ENCODE results near the gene EHBP1. TPM values are rescaled to one million over a fixed set of nuclear protein-coding genes. Genes with fewer than 3 reads are reported as not detected.

The EHBP1 gene
- total RNA-seq, 4 donors from 2014 or later, result 11.1 to 19.0 (median 15.4) TPM

DNA sequence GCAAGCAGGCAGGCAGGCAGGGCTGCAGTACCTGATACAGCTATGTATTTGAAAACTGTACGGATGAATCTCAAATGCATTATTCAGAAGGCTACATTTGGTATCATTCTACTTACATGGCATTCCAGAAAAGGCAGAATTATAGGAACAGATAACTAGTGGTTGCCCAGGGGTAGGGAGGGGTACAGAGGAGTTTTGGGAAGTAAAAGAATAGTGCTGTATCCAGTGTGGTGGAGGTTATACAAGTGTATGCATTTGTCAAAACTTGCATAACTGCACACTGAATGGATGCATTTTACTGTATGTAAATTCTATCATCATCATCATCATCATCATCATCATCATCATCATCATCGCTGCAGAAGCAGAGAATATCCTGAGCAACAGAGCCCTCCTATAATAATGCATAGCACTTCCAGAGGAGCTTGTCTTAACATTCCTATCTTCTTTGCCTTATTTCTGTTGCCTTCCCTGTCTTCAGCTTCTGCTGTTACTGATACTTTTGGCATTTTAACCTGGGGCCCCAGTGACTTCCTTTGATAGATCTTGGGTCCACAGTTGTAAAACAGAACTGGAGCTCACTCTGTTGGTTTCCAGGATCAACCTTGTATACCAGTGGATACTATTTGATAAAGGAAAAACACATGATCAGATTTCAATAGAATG lies 189.6 kb downstream of the EHBP1 start:
- no peak overlapping the region for H3K27ac ChIP-seq
- H3K4me1 ChIP-seq, result no peaks in the 10 kb centered on the region
- intact Hi-C loops (cut with DNase I; ENCODE audit: low total_unique reads) (no loop called here), in situ Hi-C loops (cut with MboI; ENCODE audit: low sequenced_read_pairs in 4 of 4) (no loop called here)
- H3K4me3 ChIP-seq, result no peak overlapping the region
- TF ChIP-seq, protein P1, sequence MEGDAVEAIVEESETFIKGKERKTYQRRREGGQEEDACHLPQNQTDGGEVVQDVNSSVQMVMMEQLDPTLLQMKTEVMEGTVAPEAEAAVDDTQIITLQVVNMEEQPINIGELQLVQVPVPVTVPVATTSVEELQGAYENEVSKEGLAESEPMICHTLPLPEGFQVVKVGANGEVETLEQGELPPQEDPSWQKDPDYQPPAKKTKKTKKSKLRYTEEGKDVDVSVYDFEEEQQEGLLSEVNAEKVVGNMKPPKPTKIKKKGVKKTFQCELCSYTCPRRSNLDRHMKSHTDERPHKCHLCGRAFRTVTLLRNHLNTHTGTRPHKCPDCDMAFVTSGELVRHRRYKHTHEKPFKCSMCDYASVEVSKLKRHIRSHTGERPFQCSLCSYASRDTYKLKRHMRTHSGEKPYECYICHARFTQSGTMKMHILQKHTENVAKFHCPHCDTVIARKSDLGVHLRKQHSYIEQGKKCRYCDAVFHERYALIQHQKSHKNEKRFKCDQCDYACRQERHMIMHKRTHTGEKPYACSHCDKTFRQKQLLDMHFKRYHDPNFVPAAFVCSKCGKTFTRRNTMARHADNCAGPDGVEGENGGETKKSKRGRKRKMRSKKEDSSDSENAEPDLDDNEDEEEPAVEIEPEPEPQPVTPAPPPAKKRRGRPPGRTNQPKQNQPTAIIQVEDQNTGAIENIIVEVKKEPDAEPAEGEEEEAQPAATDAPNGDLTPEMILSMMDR (IDR thresholded peaks at IDR 0.05 in 4 of 5, conservative IDR thresholded peaks at IDR 0.05 in 1 of 5), result no peak
- TF ChIP-seq POLR2A (IDR thresholded peaks at IDR 0.05), result no peak
- ATAC-seq, result no peak
- DNase-seq, result no peak
- H3K36me3 ChIP-seq, result no peaks in the 10 kb centered on the region
- H3K27me3 ChIP-seq, result no peaks in the 10 kb centered on the region
- H3K9me3 ChIP-seq, result no peaks in the 10 kb centered on the region

DNA sequence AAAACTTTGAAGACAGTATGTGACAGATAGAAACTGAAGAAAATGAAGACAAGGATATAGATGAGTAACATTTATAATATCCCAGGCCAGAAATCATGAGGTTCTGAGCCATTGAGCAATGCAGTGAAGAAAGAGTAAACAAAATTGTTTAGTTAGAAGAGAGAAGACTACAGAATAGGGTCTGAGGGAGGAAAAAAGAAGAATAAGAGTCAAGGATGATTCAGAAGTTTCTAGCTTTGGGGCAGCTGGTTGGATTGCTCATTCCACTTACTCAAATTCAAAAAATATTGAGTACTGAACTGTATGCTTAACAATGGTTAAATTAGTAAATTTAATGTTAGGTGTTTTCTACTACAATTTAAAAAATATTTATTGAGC lies 190.1 kb downstream of the EHBP1 start:
- H3K4me1 ChIP-seq, result no peaks in the 10 kb centered on the region
- H3K27me3 ChIP-seq, result no peaks in the 10 kb centered on the region
- ATAC-seq, result no peak
- in situ Hi-C loops (cut with MboI; ENCODE audit: low sequenced_read_pairs in 4 of 4) (no loop called here), intact Hi-C loops (cut with DNase I; ENCODE audit: low total_unique reads) (no loop called here)
- TF ChIP-seq, protein P1 (IDR thresholded peaks at IDR 0.05 in 4 of 5, conservative IDR thresholded peaks at IDR 0.05 in 1 of 5), result no peak
- no peak for TF ChIP-seq POLR2A (IDR thresholded peaks at IDR 0.05)
- H3K36me3 ChIP-seq, result no peaks in the 10 kb centered on the region
- no peak overlapping the region for H3K4me3 ChIP-seq
- no peak for DNase-seq
- H3K27ac ChIP-seq, result no peak overlapping the region
- H3K9me3 ChIP-seq, result no peaks in the 10 kb centered on the region

DNA sequence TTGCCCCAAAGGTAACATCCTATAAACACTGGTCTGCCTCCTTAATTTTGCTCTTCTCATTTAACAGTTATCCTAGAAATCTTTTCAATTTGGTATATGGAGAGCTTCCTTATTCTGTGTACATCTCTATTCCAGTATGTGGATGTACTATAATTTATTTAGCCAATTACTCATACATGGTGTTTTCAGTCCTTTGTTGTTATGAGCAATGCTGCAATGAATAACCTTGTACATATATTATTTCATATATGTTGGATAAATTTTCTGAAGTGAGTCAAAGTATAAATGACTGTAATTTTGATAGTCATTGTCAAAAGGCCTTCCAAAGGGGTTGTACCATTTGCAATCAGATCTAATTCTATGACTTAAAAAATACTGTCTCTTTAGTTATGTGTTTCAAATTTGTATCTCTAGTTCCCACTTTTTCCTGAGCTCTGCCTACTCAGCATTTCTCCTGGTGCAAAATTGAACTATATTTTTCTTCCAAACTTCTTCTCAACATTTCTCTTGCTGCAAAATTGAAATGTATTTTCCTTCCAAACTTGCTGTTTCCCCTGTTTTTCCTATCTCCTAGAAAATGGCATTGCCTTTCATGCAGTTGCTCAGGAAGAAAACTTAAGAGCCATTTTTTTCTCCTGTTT lies 191.8 kb downstream of the EHBP1 start:
- no peak for DNase-seq
- no peak for ATAC-seq
- intact Hi-C loops (cut with DNase I; ENCODE audit: low total_unique reads) (no loop called here), in situ Hi-C loops (cut with MboI; ENCODE audit: low sequenced_read_pairs in 4 of 4) (no loop called here)
- Histone ChIP-seq H3K4me1 (no peaks in the 10 kb centered on the region), H3K9me3 (no peaks in the 10 kb centered on the region), H3K27me3 (no peaks in the 10 kb centered on the region), H3K4me3 (no peak overlapping the region), H3K27ac (no peak overlapping the region), H3K36me3 (no peaks in the 10 kb centered on the region)
- TF ChIP-seq, protein P1 (IDR thresholded peaks at IDR 0.05 in 4 of 5, conservative IDR thresholded peaks at IDR 0.05 in 1 of 5), result no peak
- TF ChIP-seq POLR2A (IDR thresholded peaks at IDR 0.05), result no peak

DNA sequence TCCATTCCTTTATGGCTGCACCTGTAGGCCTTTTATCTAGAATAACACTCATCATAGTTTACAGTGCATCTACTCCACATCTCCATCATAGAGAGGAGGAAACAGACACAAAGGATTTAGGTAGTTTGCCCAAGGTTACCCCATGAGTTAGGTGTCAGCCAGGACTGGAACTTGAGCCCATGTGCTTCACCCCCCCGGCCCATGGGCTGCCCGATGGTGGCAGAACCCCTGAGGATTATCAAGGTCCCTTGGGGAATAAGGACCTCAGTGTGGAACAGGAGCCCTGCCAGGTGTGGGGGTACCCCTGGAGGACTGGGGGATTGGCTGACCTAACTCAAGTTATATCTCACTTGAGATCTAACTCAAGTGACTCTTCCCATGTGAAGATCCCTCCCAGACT lies 198.8 kb downstream of the EHBP1 start:
- H3K27ac ChIP-seq, result no peak overlapping the region
- H3K9me3 ChIP-seq, result no peaks in the 10 kb centered on the region
- intact Hi-C loops (cut with DNase I; ENCODE audit: low total_unique reads), result no loop called here
- no peaks in the 10 kb centered on the region for H3K27me3 ChIP-seq
- no peak for DNase-seq
- no peaks in the 10 kb centered on the region for H3K36me3 ChIP-seq
- in situ Hi-C loops (cut with MboI; ENCODE audit: low sequenced_read_pairs in 4 of 4), result no loop called here
- no peak overlapping the region for H3K4me3 ChIP-seq
- TF ChIP-seq, protein P1 (IDR thresholded peaks at IDR 0.05 in 4 of 5, conservative IDR thresholded peaks at IDR 0.05 in 1 of 5), result no peak
- TF ChIP-seq POLR2A (IDR thresholded peaks at IDR 0.05), result no peak
- H3K4me1 ChIP-seq, result no peaks in the 10 kb centered on the region
- no peak for ATAC-seq

Measured in gastrocnemius medialis (tissue), 4 donors.